Lung (tissue), 12 donors: ENCODE measurements around the gene RBPJL. TPM values are rescaled to one million over a fixed set of nuclear protein-coding genes. Genes with fewer than 3 reads are reported as not detected.

Experiments
- ATAC-seq: fragments of 200-7000 bp; cut with Tn5 transposase; one replicate; pipeline ENCODE4 v1.9.1; 2020; ENCODE audit warnings: moderate number of reproducible peaks; ENCODE audit not compliant: insufficient read depth, low FRiP score
- DNase-seq, 3 donors: peaks; one replicate each; pipeline ENCODE4 v3.0.0-alpha.2; 2013 to 2017
- H3K27ac ChIP-seq, 2 donors: one replicate each; pipeline ENCODE4 v1.5.1; 2013; ENCODE audit warnings: mild to moderate bottlenecking in 2 of 2, moderate library complexity in 2 of 2, control low read depth in 1 of 2, inconsistent platforms in 1 of 2, low read depth in 1 of 2, low read length in 1 of 2
- H3K27me3 ChIP-seq, 3 donors: one replicate each; pipeline ENCODE4 v1.5.1; 2013; ENCODE audit warnings: low read length in 2 of 3; ENCODE audit not compliant: control insufficient read depth in 3 of 3, insufficient read depth in 3 of 3
- H3K36me3 ChIP-seq, 4 donors: one replicate each; pipeline ENCODE4 v1.5.1; 2013; ENCODE audit warnings: low read length in 4 of 4, mild to moderate bottlenecking in 1 of 4, moderate library complexity in 1 of 4; ENCODE audit not compliant: control insufficient read depth in 4 of 4, insufficient read depth in 4 of 4
- H3K4me1 ChIP-seq, 5 donors: one replicate each; pipeline ENCODE4 v1.5.1; 2013; ENCODE audit warnings: low read length in 5 of 5, mild to moderate bottlenecking in 2 of 5, moderate library complexity in 1 of 5; ENCODE audit not compliant: control insufficient read depth in 5 of 5, insufficient read depth in 5 of 5
- H3K4me3 ChIP-seq: one replicate; pipeline ENCODE4 v1.5.1; 2013; ENCODE audit warnings: mild to moderate bottlenecking, control low read depth, moderate library complexity
- H3K9ac ChIP-seq, 2 donors: one replicate each; pipeline ENCODE4 v1.5.1; 2013; ENCODE audit warnings: low read length in 2 of 2, control low read depth in 1 of 2; ENCODE audit not compliant: insufficient read depth in 1 of 2
- H3K9me3 ChIP-seq, 4 donors: one replicate each; pipeline ENCODE4 v1.5.1; 2013; ENCODE audit warnings: low read length in 3 of 4, mild to moderate bottlenecking in 1 of 4, moderate library complexity in 1 of 4; ENCODE audit not compliant: control insufficient read depth in 4 of 4, insufficient read depth in 3 of 4
- CTCF ChIP-seq: IDR thresholded peaks from 2 replicates; pipeline ENCODE4 v1.5.1; 2012; ENCODE audit warnings: mild to moderate bottlenecking; ENCODE audit errors: control extremely low read depth, extremely low read depth
- WGBS, 2 donors: extraction: QIAGEN DNeasy Blood & Tissue Kit; methylation state at CpG; one replicate each; pipeline ENCODE4 v1.1.7; 2013; 5-methylcytosine and 5-hydroxymethylcytosine counted together
- polyA plus RNA-seq, 2 donors: library from polyadenylated mRNA; stranded (reverse); fragments of 200-250 nt; gene quantifications; one replicate each; pipeline ENCODE4 v1.2.1, GENCODE V29; 2013
- total RNA-seq, 2 donors: library from RNA; depleted of rRNA in 1 of 2; stranded (reverse); fragments of >200 nt in 1 of 2; gene quantifications; one replicate each; pipeline ENCODE4 v1.2.1, GENCODE V29; 2014 to 2021
- donor health status: control.
- donor health status: control.
- donor health status: Bipolar disorder and iron deficiency.
- donor health status: healthy.
- donor health status: DM: yes; HTN: yes; CAD: no.

Gene RBPJL
- total and polyA plus RNA-seq, 4 donors = 0.12 TPM; not detected in 3

- DNase-seq = no peak
- TF ChIP-seq CTCF = no peak
- Histone ChIP-seq H3K9me3 (no peaks in the 10 kb centered on the region), H3K4me3 (no peak overlapping the region), H3K27me3 (peaks cover 0 to 36% (median 25%) of the 10 kb centered on the region in 3 donors), H3K9ac (no peak overlapping the region), H3K36me3 (no peaks in the 10 kb centered on the region), H3K27ac (no peak overlapping the region), H3K4me1 (peaks cover 0 to 5% (median 0%) of the 10 kb centered on the region in 5 donors)
- WGBS, 2 donors = 65 to 80% methylated on average over 3 of the region's 3 CpGs
- ATAC-seq = no peak
Observed at GRCh38 chr20:45309075-45309474, 2.4 kb downstream of the RBPJL start.

- no peaks in the 10 kb centered on the region for H3K36me3 ChIP-seq
- ATAC-seq (no peak), DNase-seq (peak; percentile 24 to 55 (median 46))
- H3K27ac ChIP-seq = no peak overlapping the region
- peaks cover 0 to 5% (median 0%) of the 10 kb centered on the region in 5 donors for H3K4me1 ChIP-seq
- H3K27me3 ChIP-seq = peaks cover 0 to 37% (median 20%) of the 10 kb centered on the region in 3 donors
- H3K9me3 ChIP-seq = no peaks in the 10 kb centered on the region
- H3K9ac ChIP-seq = no peak overlapping the region
- TF ChIP-seq CTCF = peak; percentile 52
- WGBS, 2 donors = 21 to 22% methylated on average over 45 of the region's 45 CpGs
- H3K4me3 ChIP-seq = no peak overlapping the region
Observed at GRCh38 chr20:45311589-45312211, 5.1 kb downstream of the RBPJL start.

- Histone ChIP-seq H3K4me3 (no peak overlapping the region), H3K36me3 (no peaks in the 10 kb centered on the region), H3K9me3 (no peaks in the 10 kb centered on the region), H3K4me1 (peaks cover 0 to 5% (median 0%) of the 10 kb centered on the region in 5 donors), H3K9ac (no peak overlapping the region), H3K27me3 (peaks cover 0 to 38% (median 24%) of the 10 kb centered on the region in 3 donors), H3K27ac (no peak overlapping the region)
- ATAC-seq (no peak), DNase-seq (no peak)
- no peak for TF ChIP-seq CTCF
- WGBS, 2 donors = 53 to 54% methylated on average over 21 of the region's 21 CpGs
Observed at GRCh38 chr20:45312241-45312640, 5.6 kb downstream of the RBPJL start.
